Fibroblast of the aortic adventitia (primary cell): ENCODE data around the gene ACTG2. TPM values are rescaled to one million over a fixed set of nuclear protein-coding genes. Genes with fewer than 3 reads are reported as not detected.

Source experiments
- DNase-seq: peaks from one replicate; pipeline ENCODE4 v3.0.0-alpha.2; 2010; ENCODE audit warnings: low read depth
- H3K4me3 ChIP-seq: 2 replicates; pipeline ENCODE4 v1.5.1; 2011; ENCODE audit warnings: low read depth, mild to moderate bottlenecking, control low read depth, low read length, moderate library complexity
- CTCF ChIP-seq: IDR thresholded peaks from 2 replicates; pipeline ENCODE4 v1.5.1; 2011; ENCODE audit warnings: mild to moderate bottlenecking, low read length, control low read depth, inconsistent platforms; ENCODE audit not compliant: insufficient read depth
- total RNA-seq: library from RNA; depleted of rRNA; stranded (reverse); fragments of >200 nt; gene quantifications from 2 replicates; pipeline ENCODE4 v1.2.3, GENCODE V29; 2012; ENCODE audit warnings: low replicate concordance

The ACTG2 gene
- total RNA-seq, 1 donor, result 2.4 TPM

DNA sequence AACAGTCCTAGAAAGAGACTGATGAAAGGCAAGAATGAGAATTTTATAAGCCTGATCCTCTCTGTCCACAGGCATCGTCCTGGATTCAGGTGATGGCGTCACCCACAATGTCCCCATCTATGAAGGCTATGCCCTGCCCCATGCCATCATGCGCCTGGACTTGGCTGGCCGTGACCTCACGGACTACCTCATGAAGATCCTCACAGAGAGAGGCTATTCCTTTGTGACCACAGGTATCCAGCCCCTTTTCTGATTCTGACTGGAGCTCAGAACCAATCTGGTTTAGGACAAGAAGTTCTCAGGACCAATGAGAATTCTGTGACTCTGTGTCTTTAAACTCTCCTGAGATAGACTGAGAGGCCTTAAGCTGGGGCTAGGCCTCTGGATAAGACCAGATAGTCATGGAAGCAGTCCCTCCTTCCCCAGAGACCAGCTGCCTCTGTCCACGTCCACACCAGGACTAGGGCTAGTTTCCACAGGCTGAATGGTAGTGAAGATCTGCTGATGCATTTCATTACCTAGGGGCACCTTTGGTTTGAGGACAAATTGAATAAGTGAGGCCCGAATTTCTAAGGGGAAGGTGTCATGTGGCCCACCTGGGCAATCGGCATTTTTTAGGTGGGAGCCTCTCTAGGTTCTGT is 20.7 kb downstream of the ACTG2 start:
- no peak for TF ChIP-seq CTCF
- DNase-seq, result no peak

DNA sequence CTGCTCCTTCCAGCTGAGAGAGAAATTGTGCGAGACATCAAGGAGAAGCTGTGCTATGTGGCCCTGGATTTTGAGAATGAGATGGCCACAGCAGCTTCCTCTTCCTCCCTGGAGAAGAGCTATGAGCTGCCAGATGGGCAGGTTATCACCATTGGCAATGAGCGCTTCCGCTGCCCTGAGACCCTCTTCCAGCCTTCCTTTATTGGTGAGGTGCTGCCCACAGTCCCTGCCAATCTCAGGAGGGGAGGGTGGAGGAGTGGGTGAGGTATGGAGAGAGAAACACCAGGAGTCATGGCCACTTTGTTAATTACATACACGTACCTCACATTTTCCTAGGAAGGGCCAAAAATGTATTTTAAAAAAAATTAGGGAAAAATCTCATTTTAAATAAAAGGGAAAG is 21.9 kb downstream of the ACTG2 start:
- DNase-seq, result no peak
- H3K4me3 ChIP-seq, result no peak overlapping the region
- no peak for TF ChIP-seq CTCF

More for the DNA sequence above, 20.7 kb downstream of the ACTG2 start:
- H3K4me3 ChIP-seq, result no peak overlapping the region

GRCh38 chr2:73915437-73915993 is 22.7 kb downstream of the ACTG2 start:
- TF ChIP-seq CTCF, result no peak
- DNase-seq, result no peak
- no peak overlapping the region for H3K4me3 ChIP-seq

DNA sequence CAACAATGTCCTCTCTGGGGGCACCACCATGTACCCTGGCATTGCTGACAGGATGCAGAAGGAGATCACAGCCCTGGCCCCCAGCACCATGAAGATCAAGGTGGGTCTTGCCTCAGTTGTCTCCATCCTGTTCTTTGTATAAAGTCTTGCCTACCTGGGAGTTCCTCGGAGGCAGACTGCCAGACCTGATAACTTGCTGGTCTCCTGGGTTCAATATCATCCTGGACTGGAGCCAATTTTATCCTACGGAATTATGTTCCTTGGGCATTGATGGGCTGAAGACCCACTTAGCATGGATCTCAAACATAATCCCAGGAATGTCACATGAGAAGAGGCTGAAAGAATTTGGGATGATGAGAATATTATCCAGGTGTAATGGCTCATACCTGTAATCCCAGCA is 23.9 kb downstream of the ACTG2 start:
- H3K4me3 ChIP-seq, result no peak overlapping the region
- no peak for DNase-seq
- no peak for TF ChIP-seq CTCF

DNA sequence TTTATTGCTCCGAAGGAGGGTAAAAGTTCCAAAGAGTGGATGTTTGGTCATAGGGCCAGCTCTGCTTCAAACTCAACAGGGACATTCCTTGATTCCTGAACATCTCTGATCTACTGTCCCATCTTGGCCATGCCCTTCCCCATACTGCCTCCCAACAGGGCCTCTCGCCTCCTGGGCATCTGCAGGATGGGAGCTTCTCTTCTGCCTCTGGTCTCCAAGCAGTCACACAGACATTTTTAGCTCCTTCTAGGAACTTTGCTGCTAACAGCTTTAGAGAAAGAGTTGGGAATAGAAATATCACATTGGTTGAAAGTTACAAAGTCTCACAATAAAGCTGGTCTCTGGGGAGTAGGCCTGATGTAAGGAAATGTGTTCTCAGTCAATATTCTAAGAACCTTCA is 24.5 kb downstream of the ACTG2 start:
- DNase-seq, result no peak
- no peak for TF ChIP-seq CTCF
- H3K4me3 ChIP-seq, result no peak overlapping the region

DNA sequence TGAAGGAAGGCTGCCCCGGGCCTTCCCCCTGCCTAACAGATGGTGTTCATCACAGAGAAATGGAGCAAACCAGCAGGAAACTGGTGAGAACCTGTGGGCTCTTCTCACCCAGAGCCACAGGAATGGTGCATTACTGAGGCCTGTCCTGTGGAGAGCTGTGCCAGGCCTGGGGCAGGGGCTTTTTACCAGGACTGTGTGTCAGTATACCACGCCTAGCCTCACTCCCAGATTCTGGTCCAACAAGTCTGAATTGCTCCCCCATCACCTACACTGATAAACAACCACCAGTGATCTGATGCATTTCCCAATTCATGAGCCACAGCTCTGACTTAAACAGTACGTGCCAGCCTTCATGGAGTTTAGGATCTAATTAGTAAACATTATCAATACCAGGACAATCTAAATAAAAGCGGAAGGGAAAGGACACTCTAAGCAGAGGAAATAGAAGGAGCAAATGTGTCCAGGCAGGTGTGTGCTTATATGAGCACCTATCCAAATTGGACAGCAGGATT is 24.9 kb downstream of the ACTG2 start:
- H3K4me3 ChIP-seq, result no peak overlapping the region
- DNase-seq, result no peak
- no peak for TF ChIP-seq CTCF
